ENCODE measurements around the gene MAPK12.

The MAPK12 gene

GRCh38 chr22:50303848-50304527 lies 42.5 kb upstream of the MAPK12 start:
- peak; percentile 18 for TF ChIP-seq CTCF (IDR thresholded peaks at IDR 0.05; ENCODE audit: extremely low read depth, insufficient read depth, missing control alignments)
- in situ Hi-C loops (cut with MboI; ENCODE audit: low pct_unique_long_range_greater_than_20kb, low sequenced_read_pairs, unreplicated experiment) = no loop called here
- no peak for DNase-seq (ENCODE audit: low spot score)

GRCh38 chr22:50303515-50303847 lies 42.0 kb upstream of the MAPK12 start:
- in situ Hi-C loops (cut with MboI; ENCODE audit: low pct_unique_long_range_greater_than_20kb, low sequenced_read_pairs, unreplicated experiment) = no loop called here
- DNase-seq (ENCODE audit: low spot score) = no peak
- TF ChIP-seq CTCF (IDR thresholded peaks at IDR 0.05; ENCODE audit: extremely low read depth, insufficient read depth, missing control alignments) = no peak

- no peak for DNase-seq (ENCODE audit: low spot score)
- in situ Hi-C loops (cut with MboI; ENCODE audit: low pct_unique_long_range_greater_than_20kb, low sequenced_read_pairs, unreplicated experiment) = no loop called here
- TF ChIP-seq CTCF (IDR thresholded peaks at IDR 0.05; ENCODE audit: extremely low read depth, insufficient read depth, missing control alignments) = no peak
Measured at GRCh38 chr22:50302564-50302963, 41.1 kb upstream of the MAPK12 start.

GRCh38 chr22:50302041-50302541 lies 40.6 kb upstream of the MAPK12 start:
- no peak for TF ChIP-seq CTCF (IDR thresholded peaks at IDR 0.05; ENCODE audit: extremely low read depth, insufficient read depth, missing control alignments)
- in situ Hi-C loops (cut with MboI; ENCODE audit: low pct_unique_long_range_greater_than_20kb, low sequenced_read_pairs, unreplicated experiment) = no loop called here
- no peak for DNase-seq (ENCODE audit: low spot score)

- in situ Hi-C loops (cut with MboI; ENCODE audit: low pct_unique_long_range_greater_than_20kb, low sequenced_read_pairs, unreplicated experiment) = no loop called here
- DNase-seq (ENCODE audit: low spot score) = no peak
Measured at GRCh38 chr22:50301581-50301991, 40.1 kb upstream of the MAPK12 start.

GRCh38 chr22:50300620-50301257 lies 39.3 kb upstream of the MAPK12 start:
- DNase-seq (ENCODE audit: low spot score) = no peak
- TF ChIP-seq CTCF (IDR thresholded peaks at IDR 0.05; ENCODE audit: extremely low read depth, insufficient read depth, missing control alignments) = no peak
- in situ Hi-C loops (cut with MboI; ENCODE audit: low pct_unique_long_range_greater_than_20kb, low sequenced_read_pairs, unreplicated experiment) = no loop called here

More at GRCh38 chr22:50301581-50301991, 40.1 kb upstream of the MAPK12 start:
- no peak for TF ChIP-seq CTCF (IDR thresholded peaks at IDR 0.05; ENCODE audit: extremely low read depth, insufficient read depth, missing control alignments)

Data from GM13977 (cell line).